HEK293 (cell line): ENCODE results near the gene IRS1.

Experiments used
- CTCF ChIA-PET: fragments of 350-600 bp; formaldehyde crosslinking; extraction: SDS; loops from one replicate; lab custom pipeline; 2021; ENCODE audit warnings: antibody characterized with exemption; lab: Yijun Ruan, JAX
- POLR2A ChIA-PET: fragments of 300-600 bp; formaldehyde crosslinking; extraction: SDS; loops from one replicate; lab custom pipeline; 2020; ENCODE audit warnings: antibody characterized with exemption, inconsistent platforms; lab: Yijun Ruan, JAX
- H3K27ac ChIP-seq: fragments of 200-500 bp; sonication (Bioruptor generic); 2 replicates; pipeline ENCODE4 v1.5.1; 2014; ENCODE audit warnings: low read depth, low read length, control low read depth, inconsistent platforms; ENCODE audit errors: extremely low read depth
- H3K36me3 ChIP-seq, 2 experiments: fragments of 200-500 bp in 1 of 2; sonication (Bioruptor generic) in 1 of 2; 1 replicate in 1 of 2; 2 replicates in 1 of 2; pipeline ENCODE4 v1.5.1; 2014 to 2017; ENCODE audit warnings: inconsistent platforms in 2 of 2, low read length in 2 of 2; ENCODE audit not compliant: control insufficient read depth in 2 of 2, insufficient read depth in 1 of 2
- H3K4me1 ChIP-seq: fragments of 200-500 bp; sonication (Bioruptor generic); 2 replicates; pipeline ENCODE4 v1.5.1; 2014; ENCODE audit warnings: mild to moderate bottlenecking, low read length, inconsistent platforms; ENCODE audit not compliant: control insufficient read depth, insufficient read depth
- H3K4me3 ChIP-seq: 2 replicates; pipeline ENCODE4 v1.5.1; 2011; ENCODE audit warnings: low read depth, mild to moderate bottlenecking, control low read depth, low read length, moderate library complexity
- H3K9me3 ChIP-seq: fragments of 200-500 bp; sonication (Bioruptor generic); 2 replicates; pipeline ENCODE4 v1.5.1; 2014; ENCODE audit warnings: low read depth, low read length, inconsistent platforms; ENCODE audit not compliant: control insufficient read depth, insufficient read depth
- HOXA7 ChIP-seq: sonication (generic); formaldehyde crosslinking; IDR thresholded peaks from 2 replicates; pipeline ENCODE4 v1.8.1; 2022; ENCODE audit warnings: missing genetic modification reagents, borderline replicate concordance
- HOXC10 ChIP-seq: sonication (generic); formaldehyde crosslinking; IDR thresholded peaks from 2 replicates; pipeline ENCODE4 v1.8.1; 2023; ENCODE audit warnings: mild to moderate bottlenecking, missing genetic modification reagents
- HOXD13 ChIP-seq: sonication (generic); formaldehyde crosslinking; IDR thresholded peaks from 2 replicates; pipeline ENCODE4 v1.8.0; 2022; ENCODE audit warnings: missing genetic modification reagents, borderline replicate concordance
- KLF1 ChIP-seq: fragments of 450-650 bp; formaldehyde crosslinking; IDR thresholded peaks from 2 replicates; pipeline ENCODE4 v1.5.1; 2016; ENCODE audit warnings: missing biosample characterization, missing genetic modification characterization
- KLF16 ChIP-seq: fragments of 450-650 bp; formaldehyde crosslinking; IDR thresholded peaks from 2 replicates; pipeline ENCODE4 v1.5.1; 2017; ENCODE audit warnings: missing biosample characterization, missing genetic modification characterization
- PRDM1 ChIP-seq: fragments of 450-650 bp; formaldehyde crosslinking; IDR thresholded peaks from 2 replicates; pipeline ENCODE4; 2016; ENCODE audit warnings: missing biosample characterization, missing genetic modification characterization
- SP7 ChIP-seq: fragments of 450-650 bp; formaldehyde crosslinking; IDR thresholded peaks from 2 replicates; pipeline ENCODE4 v1.5.1; 2016; ENCODE audit warnings: missing biosample characterization, missing genetic modification characterization
- YY1 ChIP-seq: fragments of 450-650 bp; formaldehyde crosslinking; IDR thresholded peaks from 2 replicates; pipeline ENCODE4 v1.5.1; 2018; ENCODE audit warnings: missing biosample characterization, missing genetic modification characterization
- YY2 ChIP-seq: fragments of 450-650 bp; formaldehyde crosslinking; IDR thresholded peaks from 2 replicates; pipeline ENCODE4 v1.5.1; 2016; ENCODE audit warnings: missing biosample characterization, missing genetic modification characterization
- ZNF133 ChIP-seq: fragments of 450-650 bp; formaldehyde crosslinking; IDR thresholded peaks from 2 replicates; pipeline ENCODE4 v1.5.1; 2016; ENCODE audit warnings: missing biosample characterization, missing genetic modification characterization
- ZNF19 ChIP-seq: fragments of 450-650 bp; formaldehyde crosslinking; IDR thresholded peaks from 2 replicates; pipeline ENCODE4; 2016; ENCODE audit warnings: missing biosample characterization, missing genetic modification characterization, low read depth
- ZNF239 ChIP-seq: fragments of 450-650 bp; formaldehyde crosslinking; IDR thresholded peaks from 2 replicates; pipeline ENCODE4 v1.5.1; 2016; ENCODE audit warnings: missing biosample characterization, missing genetic modification characterization
- ZNF274 ChIP-seq, 2 experiments: fragments of 200-500 bp in 1 of 2; fragments of 450-650 bp in 1 of 2; sonication (Bioruptor generic) in 1 of 2; formaldehyde crosslinking in 1 of 2; IDR thresholded peaks; 2 replicates each; pipeline versions ENCODE4 v1.5.1 to v1.6.1; 2014 to 2016; ENCODE audit warnings: borderline replicate concordance in 1 of 2, inconsistent platforms in 1 of 2, low read length in 1 of 2, missing biosample characterization in 1 of 2, missing genetic modification characterization in 1 of 2
- ZNF311 ChIP-seq: fragments of 450-650 bp; formaldehyde crosslinking; IDR thresholded peaks from 2 replicates; pipeline ENCODE4 v1.5.1; 2017; ENCODE audit warnings: missing biosample characterization, missing genetic modification characterization, borderline replicate concordance
- ZNF501 ChIP-seq: fragments of 450-650 bp; formaldehyde crosslinking; IDR thresholded peaks from 2 replicates; pipeline ENCODE4 v1.5.1; 2016; ENCODE audit warnings: missing biosample characterization, missing genetic modification characterization
- ZNF555 ChIP-seq: fragments of 450-650 bp; formaldehyde crosslinking; conservative IDR thresholded peaks from 2 replicates; pipeline ENCODE4 v1.5.1; 2017; ENCODE audit warnings: missing biosample characterization, mild to moderate bottlenecking, missing genetic modification characterization, inconsistent platforms
- ZNF600 ChIP-seq: fragments of 450-650 bp; formaldehyde crosslinking; IDR thresholded peaks from 2 replicates; pipeline ENCODE4 v1.5.1; 2016; ENCODE audit warnings: missing biosample characterization, missing genetic modification characterization
- ZNF658 ChIP-seq: fragments of 450-650 bp; formaldehyde crosslinking; IDR thresholded peaks from 2 replicates; pipeline ENCODE4; 2016; ENCODE audit warnings: missing biosample characterization, missing genetic modification characterization
- ZNF76 ChIP-seq: fragments of 450-650 bp; formaldehyde crosslinking; IDR thresholded peaks from 2 replicates; pipeline ENCODE4; 2016; ENCODE audit warnings: low read depth, missing biosample characterization, missing genetic modification characterization, borderline replicate concordance
- ZNF768 ChIP-seq: fragments of 450-650 bp; formaldehyde crosslinking; IDR thresholded peaks from 2 replicates; pipeline ENCODE4 v1.5.1; 2018; ENCODE audit warnings: missing biosample characterization, mild to moderate bottlenecking, missing genetic modification characterization
- ZXDB ChIP-seq: fragments of 450-650 bp; formaldehyde crosslinking; IDR thresholded peaks from 2 replicates; pipeline ENCODE4 v1.5.1; 2016; ENCODE audit warnings: missing biosample characterization, missing genetic modification characterization
- TF ChIP-seq, protein P1 (sequence below): fragments of 450-650 bp; formaldehyde crosslinking; IDR thresholded peaks from 2 replicates; pipeline ENCODE4 v1.5.1; 2016; ENCODE audit warnings: missing biosample characterization, missing genetic modification characterization
- TF ChIP-seq, protein P2 (sequence below): fragments of 450-650 bp; formaldehyde crosslinking; IDR thresholded peaks from 2 replicates; pipeline ENCODE4 v1.5.1; 2016; ENCODE audit warnings: missing biosample characterization, missing genetic modification characterization, low read depth
- TF ChIP-seq, protein P3 (sequence below): fragments of 450-650 bp; formaldehyde crosslinking; IDR thresholded peaks from 2 replicates; pipeline ENCODE4 v1.5.1; 2016; ENCODE audit warnings: missing biosample characterization, missing genetic modification characterization, low read depth

Gene IRS1

DNA sequence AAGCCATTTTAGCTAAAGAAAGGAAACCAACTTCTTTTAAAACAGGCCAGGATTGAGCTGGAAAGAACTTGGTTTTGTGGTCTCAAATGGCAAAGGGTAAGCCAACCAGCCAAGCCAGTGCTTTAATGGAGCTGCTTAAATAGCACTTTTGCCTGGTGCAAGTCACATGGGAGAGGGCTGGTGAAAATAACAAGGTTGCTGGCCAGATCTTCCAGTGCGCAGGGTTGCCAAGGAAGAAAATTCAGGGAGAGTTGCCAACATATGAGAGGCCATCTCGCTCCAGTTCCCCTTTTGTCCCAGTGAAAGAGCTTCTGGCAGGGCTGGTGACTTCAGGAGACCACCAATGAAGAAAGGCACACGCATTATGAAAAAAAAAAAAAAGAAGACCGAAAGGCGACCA lies 57.3 kb downstream of the IRS1 start:
- ChIA-PET CTCF (interaction anchor here (0.6 to 2.1 kb wide), 4 partner anchors 10 to 91 kb away, joined by 3 to 15 read pairs (median 4); no protein-coding TSS in a partner anchor), POLR2A (interaction anchor here (0.6 to 0.9 kb wide), 3 partner anchors 13 to 57 kb away, joined by 3 read pairs; partner anchors contain the start of gene IRS1)
- Histone ChIP-seq H3K9me3 (no peaks in the 10 kb centered on the region), H3K27ac (no peak overlapping the region), H3K36me3 (no peaks in the 10 kb centered on the region)
- TF ChIP-seq ZNF311 (tag by site-specific recombination): no peak
- TF ChIP-seq, protein P1, sequence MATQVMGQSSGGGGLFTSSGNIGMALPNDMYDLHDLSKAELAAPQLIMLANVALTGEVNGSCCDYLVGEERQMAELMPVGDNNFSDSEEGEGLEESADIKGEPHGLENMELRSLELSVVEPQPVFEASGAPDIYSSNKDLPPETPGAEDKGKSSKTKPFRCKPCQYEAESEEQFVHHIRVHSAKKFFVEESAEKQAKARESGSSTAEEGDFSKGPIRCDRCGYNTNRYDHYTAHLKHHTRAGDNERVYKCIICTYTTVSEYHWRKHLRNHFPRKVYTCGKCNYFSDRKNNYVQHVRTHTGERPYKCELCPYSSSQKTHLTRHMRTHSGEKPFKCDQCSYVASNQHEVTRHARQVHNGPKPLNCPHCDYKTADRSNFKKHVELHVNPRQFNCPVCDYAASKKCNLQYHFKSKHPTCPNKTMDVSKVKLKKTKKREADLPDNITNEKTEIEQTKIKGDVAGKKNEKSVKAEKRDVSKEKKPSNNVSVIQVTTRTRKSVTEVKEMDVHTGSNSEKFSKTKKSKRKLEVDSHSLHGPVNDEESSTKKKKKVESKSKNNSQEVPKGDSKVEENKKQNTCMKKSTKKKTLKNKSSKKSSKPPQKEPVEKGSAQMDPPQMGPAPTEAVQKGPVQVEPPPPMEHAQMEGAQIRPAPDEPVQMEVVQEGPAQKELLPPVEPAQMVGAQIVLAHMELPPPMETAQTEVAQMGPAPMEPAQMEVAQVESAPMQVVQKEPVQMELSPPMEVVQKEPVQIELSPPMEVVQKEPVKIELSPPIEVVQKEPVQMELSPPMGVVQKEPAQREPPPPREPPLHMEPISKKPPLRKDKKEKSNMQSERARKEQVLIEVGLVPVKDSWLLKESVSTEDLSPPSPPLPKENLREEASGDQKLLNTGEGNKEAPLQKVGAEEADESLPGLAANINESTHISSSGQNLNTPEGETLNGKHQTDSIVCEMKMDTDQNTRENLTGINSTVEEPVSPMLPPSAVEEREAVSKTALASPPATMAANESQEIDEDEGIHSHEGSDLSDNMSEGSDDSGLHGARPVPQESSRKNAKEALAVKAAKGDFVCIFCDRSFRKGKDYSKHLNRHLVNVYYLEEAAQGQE: no peak
- TF ChIP-seq, all 188 proteins: peak for 0
- H3K4me3 ChIP-seq: no peak overlapping the region
- peaks cover 9% of the 10 kb centered on the region for H3K4me1 ChIP-seq

DNA sequence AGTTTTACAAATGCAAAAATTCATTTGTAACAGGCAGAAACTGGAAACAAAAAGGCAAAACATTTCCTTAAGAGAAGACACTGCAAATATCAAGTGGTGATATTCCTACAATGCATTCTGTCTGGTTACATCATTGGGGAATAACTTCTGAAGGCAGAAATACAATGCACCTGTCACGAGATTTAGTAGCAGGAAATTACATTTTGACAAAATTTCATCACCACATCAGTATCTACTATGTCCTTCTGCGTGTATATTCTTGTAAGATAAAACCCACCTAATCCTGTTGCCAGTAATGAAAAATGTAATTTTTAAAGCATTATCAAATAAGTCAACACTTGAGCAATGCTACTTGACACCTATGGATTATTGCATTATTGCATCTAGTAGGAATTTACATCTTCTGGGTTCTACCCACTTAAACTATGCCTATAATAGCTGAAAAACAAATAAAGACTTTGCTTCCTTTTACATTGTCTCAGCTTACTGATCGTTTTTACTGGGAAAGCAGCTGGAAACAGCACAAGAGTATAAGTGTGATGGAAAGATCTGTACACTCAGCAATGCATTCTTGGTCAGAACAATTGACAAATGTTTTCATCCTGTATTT lies 59.5 kb downstream of the IRS1 start:
- H3K4me1 ChIP-seq: peaks cover 9% of the 10 kb centered on the region
- no peak overlapping the region for H3K4me3 ChIP-seq
- H3K9me3 ChIP-seq: no peaks in the 10 kb centered on the region
- POLR2A ChIA-PET: interaction anchor here (1.0 kb wide), 1 partner anchor 54 kb away, joined by 5 read pairs; no protein-coding TSS in a partner anchor
- peaks cover 0 to 1% of the 10 kb centered on the region in 2 experiments; a peak in 1 of 3 replicates for H3K36me3 ChIP-seq
- CTCF ChIA-PET: interaction anchor here (0.6 to 0.7 kb wide), 2 partner anchors 564 to 757 kb away, joined by 3 read pairs; no protein-coding TSS in a partner anchor
- no peak overlapping the region for H3K27ac ChIP-seq
- TF ChIP-seq HOXD13 (no peak), SP7 (tag by site-specific recombination) (peak; percentile 69), PRDM1 (tag by site-specific recombination) (no peak), KLF1 (tag by site-specific recombination) (no peak), YY2 (tag by site-specific recombination) (no peak), ZNF239 (tag by site-specific recombination) (no peak), ZNF555 (tag by site-specific recombination) (no peak), ZNF501 (tag by site-specific recombination) (no peak), HOXA7 (CRISPR knock-in tag) (no peak), YY1 (no peak), ZNF133 (tag by site-specific recombination) (no peak), ZXDB (tag by site-specific recombination) (peak; percentile 78), ZNF274 (IDR thresholded peaks at IDR 0.05; ENCODE audit: low read length) (no peak), ZNF274 (tag by site-specific recombination; IDR thresholded peaks at IDR 0.05; ENCODE audit: borderline replicate concordance) (no peak), ZNF658 (tag by site-specific recombination) (no peak), ZNF600 (tag by site-specific recombination) (no peak), ZNF19 (tag by site-specific recombination) (no peak), ZNF76 (no peak), HOXC10 (CRISPR knock-in tag) (no peak), KLF16 (tag by site-specific recombination) (no peak), ZNF768 (tag by site-specific recombination) (no peak), ZNF311 (tag by site-specific recombination) (no peak)
- TF ChIP-seq, protein P2, sequence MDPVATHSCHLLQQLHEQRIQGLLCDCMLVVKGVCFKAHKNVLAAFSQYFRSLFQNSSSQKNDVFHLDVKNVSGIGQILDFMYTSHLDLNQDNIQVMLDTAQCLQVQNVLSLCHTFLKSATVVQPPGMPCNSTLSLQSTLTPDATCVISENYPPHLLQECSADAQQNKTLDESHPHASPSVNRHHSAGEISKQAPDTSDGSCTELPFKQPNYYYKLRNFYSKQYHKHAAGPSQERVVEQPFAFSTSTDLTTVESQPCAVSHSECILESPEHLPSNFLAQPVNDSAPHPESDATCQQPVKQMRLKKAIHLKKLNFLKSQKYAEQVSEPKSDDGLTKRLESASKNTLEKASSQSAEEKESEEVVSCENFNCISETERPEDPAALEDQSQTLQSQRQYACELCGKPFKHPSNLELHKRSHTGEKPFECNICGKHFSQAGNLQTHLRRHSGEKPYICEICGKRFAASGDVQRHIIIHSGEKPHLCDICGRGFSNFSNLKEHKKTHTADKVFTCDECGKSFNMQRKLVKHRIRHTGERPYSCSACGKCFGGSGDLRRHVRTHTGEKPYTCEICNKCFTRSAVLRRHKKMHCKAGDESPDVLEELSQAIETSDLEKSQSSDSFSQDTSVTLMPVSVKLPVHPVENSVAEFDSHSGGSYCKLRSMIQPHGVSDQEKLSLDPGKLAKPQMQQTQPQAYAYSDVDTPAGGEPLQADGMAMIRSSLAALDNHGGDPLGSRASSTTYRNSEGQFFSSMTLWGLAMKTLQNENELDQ: no peak
- TF ChIP-seq, protein P3, sequence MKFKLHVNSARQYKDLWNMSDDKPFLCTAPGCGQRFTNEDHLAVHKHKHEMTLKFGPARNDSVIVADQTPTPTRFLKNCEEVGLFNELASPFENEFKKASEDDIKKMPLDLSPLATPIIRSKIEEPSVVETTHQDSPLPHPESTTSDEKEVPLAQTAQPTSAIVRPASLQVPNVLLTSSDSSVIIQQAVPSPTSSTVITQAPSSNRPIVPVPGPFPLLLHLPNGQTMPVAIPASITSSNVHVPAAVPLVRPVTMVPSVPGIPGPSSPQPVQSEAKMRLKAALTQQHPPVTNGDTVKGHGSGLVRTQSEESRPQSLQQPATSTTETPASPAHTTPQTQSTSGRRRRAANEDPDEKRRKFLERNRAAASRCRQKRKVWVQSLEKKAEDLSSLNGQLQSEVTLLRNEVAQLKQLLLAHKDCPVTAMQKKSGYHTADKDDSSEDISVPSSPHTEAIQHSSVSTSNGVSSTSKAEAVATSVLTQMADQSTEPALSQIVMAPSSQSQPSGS (tag by site-specific recombination): 0 out of 2 replicates have a peak, but pooled peaks have one; percentile 3
